Neural cell (in vitro differentiated cells): ENCODE measurements around the gene DUT. TPM values are rescaled to one million over a fixed set of nuclear protein-coding genes. Genes with fewer than 3 reads are reported as not detected.

Experiments
- H2AFZ ChIP-seq: fragments of 200-600, 300-800 bp; sonication (generic), shearing (Covaris generic); 2 replicates; pipeline ENCODE4 v1.6.0; 2014; ENCODE audit warnings: low read depth, mild to moderate bottlenecking, antibody characterized with exemption, low read length, moderate library complexity
- H3F3A ChIP-seq: fragments of 200-600 bp; shearing (Covaris generic); 2 replicates; pipeline ENCODE4 v1.6.1; 2016; ENCODE audit warnings: mild to moderate bottlenecking, moderate library complexity, mixed read lengths, antibody characterized with exemption, low read length; ENCODE audit not compliant: insufficient read depth, poor library complexity, severe bottlenecking
- H3K27ac ChIP-seq: fragments of 200-600, 300-800 bp; sonication (generic), shearing (Covaris generic); 2 replicates; pipeline ENCODE4 v1.5.1; 2014; ENCODE audit warnings: mild to moderate bottlenecking, low read length, moderate library complexity
- H3K27me3 ChIP-seq: fragments of 300-800, 200-600 bp; sonication (generic), shearing (Covaris generic); 2 replicates; pipeline ENCODE4 v1.6.0; 2014; ENCODE audit warnings: mild to moderate bottlenecking, low read depth, low read length, moderate library complexity; ENCODE audit not compliant: insufficient read depth
- H3K36me3 ChIP-seq: fragments of 300-800, 200-600 bp; sonication (generic), shearing (Covaris generic); 2 replicates; pipeline ENCODE4 v1.5.1; 2014; ENCODE audit warnings: mild to moderate bottlenecking, antibody characterized with exemption, low read length, moderate library complexity; ENCODE audit not compliant: insufficient read depth
- H3K4me2 ChIP-seq: fragments of 300-800, 200-600 bp; sonication (generic), shearing (Covaris generic); 2 replicates; pipeline ENCODE4 v1.6.0; 2014; ENCODE audit warnings: mild to moderate bottlenecking, low read length
- H3K4me3 ChIP-seq: fragments of 300-800, 200-600 bp; sonication (generic), shearing (Covaris generic); 2 replicates; pipeline ENCODE4 v1.5.1; 2014; ENCODE audit warnings: mild to moderate bottlenecking, low read length, moderate library complexity
- H3K79me2 ChIP-seq: fragments of 200-600 bp; shearing (Covaris generic); replicated peaks from 2 replicates; pipeline ENCODE4 v1.6.0; 2014; ENCODE audit warnings: mild to moderate bottlenecking, low read length, moderate library complexity; ENCODE audit not compliant: insufficient read depth
- H3K9ac ChIP-seq: fragments of 300-800, 200-600 bp; sonication (generic), shearing (Covaris generic); 2 replicates; pipeline ENCODE4 v1.6.1; 2016; ENCODE audit warnings: mild to moderate bottlenecking, low read length, mixed read lengths
- H3K9me2 ChIP-seq: fragments of 200-600 bp; shearing (Covaris generic); 2 replicates; pipeline ENCODE4 v1.6.1; 2016; ENCODE audit warnings: mild to moderate bottlenecking, low read length, mixed read lengths; ENCODE audit not compliant: insufficient read depth
- H3K9me3 ChIP-seq: fragments of 200-600, 300-800 bp; sonication (generic), shearing (Covaris generic); 2 replicates; pipeline ENCODE4 v1.6.1; 2016; ENCODE audit warnings: mild to moderate bottlenecking, mixed run types, low read length, moderate library complexity, mixed read lengths
- H4K20me1 ChIP-seq: fragments of 200-600 bp; shearing (Covaris generic); 2 replicates; pipeline ENCODE4 v1.6.1; 2016; ENCODE audit warnings: mild to moderate bottlenecking, mixed run types; ENCODE audit not compliant: insufficient read depth
- CTCF ChIP-seq: fragments of 450-650 bp; IDR thresholded peaks from 2 replicates; pipeline ENCODE4 v1.5.1; 2014; ENCODE audit warnings: antibody characterized with exemption, mild to moderate bottlenecking, moderate library complexity; ENCODE audit not compliant: poor library complexity, severe bottlenecking
- EP300 ChIP-seq: fragments of 450-650 bp; conservative IDR thresholded peaks from 2 replicates; pipeline ENCODE4 v1.6.1; 2014; ENCODE audit warnings: antibody characterized with exemption, mild to moderate bottlenecking, moderate library complexity; ENCODE audit not compliant: poor library complexity, severe bottlenecking
- EZH2 ChIP-seq: fragments of 200-600, 300-800 bp; shearing (Covaris generic), sonication (generic); IDR thresholded peaks from 2 replicates; pipeline ENCODE4 v1.6.1; 2014; ENCODE audit warnings: antibody characterized with exemption, low read length, borderline replicate concordance, mild to moderate bottlenecking; ENCODE audit not compliant: insufficient read depth, poor library complexity, severe bottlenecking
- MXI1 ChIP-seq: fragments of 450-650 bp; conservative IDR thresholded peaks from 2 replicates; pipeline ENCODE4 v1.6.1; 2014; ENCODE audit warnings: antibody characterized with exemption, mild to moderate bottlenecking; ENCODE audit not compliant: poor library complexity, severe bottlenecking
- POLR2AphosphoS5 ChIP-seq: IDR thresholded peaks from 2 replicates; pipeline ENCODE4 v1.6.1; 2012
- RAD21 ChIP-seq: fragments of 450-650 bp; conservative IDR thresholded peaks from 2 replicates; pipeline ENCODE4 v1.6.1; 2014; ENCODE audit warnings: antibody characterized with exemption, mild to moderate bottlenecking, moderate library complexity
- REST ChIP-seq: IDR thresholded peaks from 2 replicates; pipeline ENCODE4 v1.6.1; 2012; ENCODE audit warnings: borderline replicate concordance
- SMC3 ChIP-seq: fragments of 450-650 bp; conservative IDR thresholded peaks from 2 replicates; pipeline ENCODE4 v1.6.1; 2014; ENCODE audit warnings: antibody characterized with exemption, mild to moderate bottlenecking, moderate library complexity; ENCODE audit not compliant: poor library complexity
- TAF1 ChIP-seq: IDR thresholded peaks from 2 replicates; pipeline ENCODE4 v1.6.1; 2012; ENCODE audit warnings: low read depth
- polyA plus RNA-seq: library from polyadenylated mRNA; depleted of rRNA; stranded (reverse); fragments of >200 nt; gene quantifications from 2 replicates; pipeline ENCODE4 v1.2.3, GENCODE V29; 2014

DUT gene
- polyA plus RNA-seq, 1 donor from 2014 or later = 263 TPM

- no peak overlapping the region for H2AFZ ChIP-seq
- TF ChIP-seq EP300 (no peak), REST (no peak), EZH2 (no peak), MXI1 (no peak), CTCF (no peak), TAF1 (no peak), POLR2AphosphoS5 (no peak), SMC3 (no peak), RAD21 (no peak)
- H3K9me2 ChIP-seq = no peaks in the 10 kb centered on the region
- no peak overlapping the region for H3K9ac ChIP-seq
- H3K9me3 ChIP-seq = no peaks in the 10 kb centered on the region
- no peak overlapping the region for H3K4me3 ChIP-seq
- no peaks in the 10 kb centered on the region for H4K20me1 ChIP-seq
- no peak overlapping the region for H3K4me2 ChIP-seq
- no peaks in the 10 kb centered on the region for H3F3A ChIP-seq
- no peaks in the 10 kb centered on the region for H3K36me3 ChIP-seq
- no peak overlapping the region for H3K27ac ChIP-seq
- H3K27me3 ChIP-seq = no peaks in the 10 kb centered on the region
- no peaks in the 10 kb centered on the region for H3K79me2 ChIP-seq
These were observed 40.3 kb downstream of the DUT start for GRCh38 chr15:48371550-48371949.

- no peaks in the 10 kb centered on the region for H3K79me2 ChIP-seq
- no peak overlapping the region for H3K4me3 ChIP-seq
- no peaks in the 10 kb centered on the region for H4K20me1 ChIP-seq
- no peaks in the 10 kb centered on the region for H3K36me3 ChIP-seq
- H3K4me2 ChIP-seq = no peak overlapping the region
- no peak overlapping the region for H2AFZ ChIP-seq
- no peaks in the 10 kb centered on the region for H3K9me3 ChIP-seq
- H3K27me3 ChIP-seq = no peaks in the 10 kb centered on the region
- no peaks in the 10 kb centered on the region for H3F3A ChIP-seq
- H3K27ac ChIP-seq = no peak overlapping the region
- no peaks in the 10 kb centered on the region for H3K9me2 ChIP-seq
- H3K9ac ChIP-seq = no peak overlapping the region
- TF ChIP-seq SMC3 (no peak), REST (no peak), TAF1 (no peak), EP300 (no peak), CTCF (no peak)
These were observed 40.7 kb downstream of the DUT start for GRCh38 chr15:48371961-48372360.
